DMS79 treated with DMSO at 0.1 percent for 48 hours (cell line): Measurements from ENCODE around the gene ZNF22.

Experiments used
- DNase-seq: peaks from one replicate; lab custom pipeline; 2025; lab: John Stamatoyannopoulos, UW

The ZNF22 gene

DNA sequence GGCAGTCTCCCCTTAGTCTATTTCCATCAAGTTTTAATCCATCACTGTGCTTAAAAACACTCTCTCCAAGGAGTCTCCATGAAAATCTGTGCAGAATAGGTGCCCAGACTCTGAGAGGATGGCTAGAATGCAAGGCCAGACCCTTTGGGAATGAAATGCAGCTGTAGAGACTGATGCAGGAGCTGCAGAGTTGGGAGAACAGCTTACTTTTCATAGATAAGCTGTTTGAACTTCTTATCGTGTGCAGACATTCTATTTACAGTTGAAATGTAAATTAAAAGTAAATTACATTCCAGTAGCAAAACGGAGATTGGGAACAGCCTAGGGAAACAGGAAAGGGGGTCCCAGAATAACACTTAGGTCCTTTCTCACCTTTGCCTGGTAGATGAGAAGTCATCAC lies 14.9 kb downstream of the ZNF22 start:
- DNase-seq: no peak

DNA sequence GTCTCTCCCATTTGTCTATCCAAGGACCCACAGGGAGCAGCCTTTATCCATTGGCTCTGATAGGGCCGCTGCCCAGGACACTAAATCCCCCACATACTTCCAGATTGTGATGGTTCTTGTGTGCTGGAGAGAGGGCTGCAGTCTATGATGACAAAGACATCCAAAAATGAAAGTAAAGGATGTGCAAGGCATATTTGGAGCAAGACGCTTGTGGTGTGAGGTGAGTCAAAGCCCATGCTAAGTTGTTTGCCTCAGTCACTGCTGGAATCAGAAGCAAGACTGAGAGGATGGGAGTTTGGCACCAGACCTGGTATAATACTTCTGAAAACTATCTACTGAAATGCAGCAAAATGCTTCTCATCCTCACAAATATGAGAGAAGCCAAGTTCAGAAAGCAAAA lies 22.7 kb downstream of the ZNF22 start:
- no peak for DNase-seq

- DNase-seq: no peak
Measured at GRCh38 chr10:45034301-45034700, 33.6 kb downstream of the ZNF22 start.

DNA sequence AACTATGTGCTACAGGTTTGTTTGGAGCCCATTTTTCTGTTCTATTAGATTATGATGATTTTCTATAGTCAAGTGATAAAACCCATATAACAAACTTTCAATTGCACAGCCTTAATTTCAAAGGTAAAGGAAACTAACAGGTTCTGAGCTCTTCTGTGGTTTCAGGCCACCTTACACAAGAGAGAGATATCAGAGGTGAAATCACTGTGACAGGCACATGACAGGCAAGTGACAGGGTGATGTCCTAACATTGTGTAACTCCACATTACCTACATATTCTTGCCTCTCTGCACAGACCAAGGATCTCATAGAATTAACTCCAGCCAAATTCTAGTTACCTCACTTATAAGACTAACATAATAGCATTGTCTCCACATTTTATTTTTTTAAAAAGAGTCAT lies 35.0 kb downstream of the ZNF22 start:
- DNase-seq: no peak

DNA sequence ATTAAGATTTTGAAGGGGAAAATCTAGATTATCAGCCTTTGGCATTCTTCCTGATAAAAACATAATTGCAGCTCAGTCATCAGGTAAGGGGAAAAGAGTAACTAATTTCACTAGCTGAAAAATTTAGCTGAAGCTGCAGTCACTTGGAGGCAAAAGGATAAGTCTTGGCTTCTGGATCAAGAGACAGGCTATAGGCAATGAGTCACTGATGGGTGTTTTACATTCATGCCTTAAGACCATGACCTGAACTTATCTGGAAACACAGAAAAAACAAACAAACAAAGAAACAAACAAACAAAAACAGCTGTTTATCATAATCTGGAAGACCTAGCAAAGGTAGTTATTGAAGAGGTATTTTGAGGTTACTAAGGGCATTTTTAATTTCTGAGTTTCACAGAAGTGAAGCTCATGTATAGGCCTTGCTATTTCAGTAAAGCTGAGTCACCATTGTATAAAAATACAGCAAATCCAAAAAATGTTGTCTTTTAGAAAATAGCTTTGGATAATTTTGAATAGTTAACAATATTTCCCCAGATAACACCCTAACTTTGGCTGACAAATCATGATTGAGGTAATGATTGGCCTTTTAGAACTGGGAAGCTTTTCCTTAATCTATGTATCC lies 40.3 kb downstream of the ZNF22 start:
- DNase-seq: no peak

GRCh38 chr10:45044290-45044689 lies 43.6 kb downstream of the ZNF22 start:
- DNase-seq: no peak

DNA sequence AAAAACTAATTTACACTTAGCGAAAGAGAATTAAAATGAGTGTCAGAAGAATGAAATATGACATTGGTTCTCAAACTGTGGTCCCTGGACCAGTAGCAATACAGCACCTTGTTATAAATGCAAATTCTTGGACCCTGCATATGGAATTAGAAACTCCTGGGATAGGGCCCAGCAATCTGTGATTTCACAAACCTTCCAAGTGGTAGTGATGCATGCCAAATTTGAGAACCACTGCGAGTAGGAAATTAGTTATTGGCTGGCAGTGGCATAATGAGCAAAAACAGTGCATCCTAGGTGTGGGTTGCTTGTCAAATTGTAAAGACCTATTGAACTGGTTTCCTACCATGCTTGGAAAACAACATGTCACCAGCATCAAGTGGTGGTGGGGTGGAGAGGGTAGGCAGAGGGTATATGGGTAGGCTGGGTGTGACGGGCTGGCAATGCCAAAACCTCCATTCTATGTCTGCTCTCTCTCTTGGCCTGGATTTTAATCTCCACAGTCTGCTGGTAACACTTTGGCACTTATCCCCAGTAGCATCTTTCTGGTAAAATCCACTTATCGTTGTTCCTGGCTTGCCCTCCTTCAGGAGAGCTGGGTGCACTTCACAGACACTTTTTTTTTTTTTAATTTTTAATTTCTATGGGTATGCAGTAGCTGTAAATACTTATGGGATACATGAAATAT lies 50.0 kb downstream of the ZNF22 start:
- DNase-seq: no peak

GRCh38 chr10:45052700-45053099 lies 52.0 kb downstream of the ZNF22 start:
- no peak for DNase-seq

GRCh38 chr10:45053569-45054100 lies 52.9 kb downstream of the ZNF22 start:
- no peak for DNase-seq
